ENCODE measurements around the gene SCAANT1. TPM values are rescaled to one million over a fixed set of nuclear protein-coding genes. Genes with fewer than 3 reads are reported as not detected.

Gene SCAANT1
- total RNA-seq, 3 donors from 2014 or later: not detected

GRCh38 chr3:63863150-63864007, 48.8 kb downstream of the SCAANT1 start, which contains the start of the genes ATXN7 and THOC7:
ATXN7 (plus strand) TSS chr3:63863867; CDS start chr3:63912599, 48,732 bp downstream.
THOC7 (minus strand) TSS chr3:63863805; CDS start chr3:63863790, 15 bp downstream.
- peaks cover 5% of the 10 kb centered on the region for H3K4me1 ChIP-seq (ENCODE audit: low read depth)
- no peaks in the 10 kb centered on the region for H3K36me3 ChIP-seq (ENCODE audit: low read depth)
- TF ChIP-seq, protein P1, sequence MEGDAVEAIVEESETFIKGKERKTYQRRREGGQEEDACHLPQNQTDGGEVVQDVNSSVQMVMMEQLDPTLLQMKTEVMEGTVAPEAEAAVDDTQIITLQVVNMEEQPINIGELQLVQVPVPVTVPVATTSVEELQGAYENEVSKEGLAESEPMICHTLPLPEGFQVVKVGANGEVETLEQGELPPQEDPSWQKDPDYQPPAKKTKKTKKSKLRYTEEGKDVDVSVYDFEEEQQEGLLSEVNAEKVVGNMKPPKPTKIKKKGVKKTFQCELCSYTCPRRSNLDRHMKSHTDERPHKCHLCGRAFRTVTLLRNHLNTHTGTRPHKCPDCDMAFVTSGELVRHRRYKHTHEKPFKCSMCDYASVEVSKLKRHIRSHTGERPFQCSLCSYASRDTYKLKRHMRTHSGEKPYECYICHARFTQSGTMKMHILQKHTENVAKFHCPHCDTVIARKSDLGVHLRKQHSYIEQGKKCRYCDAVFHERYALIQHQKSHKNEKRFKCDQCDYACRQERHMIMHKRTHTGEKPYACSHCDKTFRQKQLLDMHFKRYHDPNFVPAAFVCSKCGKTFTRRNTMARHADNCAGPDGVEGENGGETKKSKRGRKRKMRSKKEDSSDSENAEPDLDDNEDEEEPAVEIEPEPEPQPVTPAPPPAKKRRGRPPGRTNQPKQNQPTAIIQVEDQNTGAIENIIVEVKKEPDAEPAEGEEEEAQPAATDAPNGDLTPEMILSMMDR (IDR thresholded peaks at IDR 0.05): no peak
- H3K4me3 ChIP-seq: peak within 1 kb of the TSS; percentile 91
- intact Hi-C loops (cut with DNase I, micrococcal nuclease): no loop called here
- DNase-seq (peak; percentile 78 to 85 (median 85)), ATAC-seq (peak; percentile 88)
- H3K9me3 ChIP-seq: no peaks in the 10 kb centered on the region

DNA sequence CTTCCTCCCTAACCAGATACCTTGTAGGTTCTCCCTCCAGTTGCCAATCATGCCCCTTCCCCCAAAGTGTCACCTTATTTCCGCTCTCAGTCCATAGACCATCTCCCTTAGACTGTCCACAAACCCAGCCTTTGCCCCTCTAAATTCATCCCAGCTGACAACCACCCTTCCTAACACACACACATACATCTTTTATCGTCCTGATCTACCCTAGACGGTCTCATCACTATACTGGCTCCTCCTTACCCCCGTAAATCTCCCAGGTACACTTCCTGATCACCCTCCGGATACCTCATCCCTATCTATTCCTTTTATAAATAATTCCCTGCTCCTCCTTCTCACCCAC, 49.4 kb downstream of the SCAANT1 start:
- Histone ChIP-seq H3K4me1 (ENCODE audit: low read depth) (peaks cover 5% of the 10 kb centered on the region), H3K36me3 (ENCODE audit: low read depth) (no peaks in the 10 kb centered on the region), H3K4me3 (peak overlapping the region; percentile 87), H3K9me3 (no peaks in the 10 kb centered on the region)
- intact Hi-C loops (cut with DNase I, micrococcal nuclease): no loop called here
- DNase-seq (no peak), ATAC-seq (peak; percentile 54)
- TF ChIP-seq, protein P1 (IDR thresholded peaks at IDR 0.05): no peak

Other genes starting within 250 kb of the SCAANT1 start
- gene C3orf49, start 93.1 kb downstream of the SCAANT1 start, total RNA-seq: not detected
- 10 to 100 TPM; 47.9 to 63.7 (median 57.3) TPM for gene THOC7, start 48.6 kb downstream of the SCAANT1 start, total RNA-seq
- 10 to 100 TPM; 41.2 to 57.4 (median 41.5) TPM for gene ATXN7, start 48.5 kb downstream of the SCAANT1 start, total RNA-seq
- 10 to 100 TPM; 39.1 to 61.8 (median 57.5) TPM for gene PSMD6, start 111.1 kb upstream of the SCAANT1 start, total RNA-seq